Measurements from ENCODE around the gene CDH7. TPM values are rescaled to one million over a fixed set of nuclear protein-coding genes. Genes with fewer than 3 reads are reported as not detected.
A peak's percentile ranks its signal among the peaks of the same experiment; 100 is the strongest.

CDH7 gene
- polyA plus RNA-seq, 1 donor: 17.2 TPM

DNA sequence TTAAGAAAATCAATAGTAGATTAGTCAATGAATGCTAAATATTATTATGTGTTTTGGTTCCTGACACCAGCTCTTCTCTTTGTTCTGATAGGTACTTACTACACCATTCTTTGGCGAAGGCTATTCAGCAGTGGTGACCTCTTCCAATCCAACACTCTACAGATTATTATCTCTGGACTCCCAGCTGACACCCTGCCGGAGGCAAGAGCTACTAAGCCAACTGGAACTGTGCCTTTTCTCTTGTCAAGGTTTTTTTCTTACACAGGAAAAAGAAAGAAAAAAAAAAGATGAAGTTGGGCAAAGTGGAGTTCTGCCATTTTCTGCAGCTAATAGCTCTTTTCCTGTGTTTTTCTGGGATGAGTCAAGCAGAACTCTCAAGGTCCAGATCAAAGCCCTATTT, 11.7 kb downstream of the CDH7 start:
- DNase-seq: no peak

DNA sequence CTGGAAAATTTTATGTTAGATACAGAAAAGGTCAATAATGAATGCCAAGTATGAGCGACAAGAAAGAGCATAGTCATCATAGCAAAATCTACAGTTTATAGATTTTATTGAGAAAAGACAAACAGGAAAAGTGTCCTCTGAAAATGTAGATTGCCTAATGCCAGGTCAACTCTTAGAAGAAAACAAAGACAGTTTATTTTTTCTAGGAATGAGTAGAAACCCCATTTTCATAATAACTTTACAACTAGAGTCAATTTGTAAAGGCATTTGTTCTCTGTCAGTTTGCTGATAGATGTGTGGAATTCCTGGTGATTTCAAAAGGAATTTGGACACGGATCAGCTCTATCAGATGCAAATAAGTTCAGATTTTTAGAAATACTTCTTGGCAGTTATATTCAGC, 16.6 kb downstream of the CDH7 start:
- no peak for DNase-seq

DNA sequence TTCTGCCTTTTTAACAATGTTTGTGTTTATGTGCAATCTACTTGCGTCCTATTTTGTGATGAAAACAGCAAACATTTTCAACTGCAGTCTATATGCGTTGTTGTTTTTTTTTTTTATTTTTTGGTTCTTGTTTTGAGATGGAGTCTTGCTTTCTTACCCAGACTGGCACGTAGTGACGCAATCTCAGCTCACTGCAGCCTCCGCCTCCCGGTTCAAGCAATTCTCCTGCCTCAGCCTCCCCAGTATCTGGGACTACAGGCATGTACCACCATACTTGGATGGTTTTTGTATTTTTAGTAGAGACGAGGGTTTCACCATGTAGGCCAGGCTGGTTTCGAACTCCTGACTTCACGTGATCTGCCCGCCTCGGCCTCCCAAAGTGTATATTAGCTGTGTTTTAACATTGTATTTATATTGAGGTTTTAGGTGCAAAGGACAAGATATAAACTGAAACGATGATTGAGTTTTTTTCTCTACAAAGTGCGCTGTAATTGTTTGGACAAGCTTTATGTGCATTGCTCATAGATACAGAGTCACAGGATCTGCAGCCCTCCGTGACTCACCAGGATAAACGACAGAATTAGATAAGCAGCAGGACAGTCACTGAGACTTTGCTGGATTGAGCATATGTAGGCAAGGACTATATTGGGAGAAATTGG, 17.4 kb downstream of the CDH7 start:
- no peak for DNase-seq

DNA sequence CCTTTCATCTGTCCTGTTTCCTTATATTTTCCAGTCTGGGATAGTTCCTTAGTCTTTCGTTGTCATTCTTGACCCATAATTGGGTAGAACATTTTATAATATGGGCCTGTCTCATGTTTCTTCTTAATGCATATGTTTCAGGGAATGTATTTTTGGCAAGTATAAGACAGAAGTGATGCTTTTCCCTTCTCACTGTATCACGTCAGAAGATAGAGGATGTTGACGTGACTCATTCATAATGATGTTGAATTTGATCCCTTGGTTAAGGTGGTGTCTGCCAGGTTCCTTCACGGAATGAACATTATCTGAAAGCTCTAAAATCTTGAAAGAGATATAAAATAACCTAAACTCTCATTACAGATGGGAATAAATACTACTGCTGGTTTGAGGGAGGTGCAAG, 18.8 kb downstream of the CDH7 start:
- DNase-seq: no peak

DNA sequence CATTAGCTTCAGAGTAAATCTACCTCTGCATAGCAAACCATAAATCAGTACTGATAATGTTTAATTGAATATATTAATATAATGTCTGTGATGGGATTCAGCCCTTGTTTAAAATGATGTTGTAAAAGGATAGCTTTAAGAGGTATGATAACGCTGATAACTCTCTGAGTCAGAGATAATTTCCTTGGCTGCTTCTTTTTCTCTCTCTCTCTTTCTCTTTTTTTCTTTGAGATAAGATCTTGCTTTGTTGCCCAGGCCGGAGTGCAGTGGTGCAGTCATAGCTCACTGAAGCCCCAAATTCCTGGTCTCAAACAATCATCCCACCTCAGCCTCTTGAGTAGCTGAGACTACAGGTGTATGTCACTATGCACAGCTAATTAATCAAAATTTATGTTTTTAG, 35.7 kb downstream of the CDH7 start:
- no peak for DNase-seq

DNA sequence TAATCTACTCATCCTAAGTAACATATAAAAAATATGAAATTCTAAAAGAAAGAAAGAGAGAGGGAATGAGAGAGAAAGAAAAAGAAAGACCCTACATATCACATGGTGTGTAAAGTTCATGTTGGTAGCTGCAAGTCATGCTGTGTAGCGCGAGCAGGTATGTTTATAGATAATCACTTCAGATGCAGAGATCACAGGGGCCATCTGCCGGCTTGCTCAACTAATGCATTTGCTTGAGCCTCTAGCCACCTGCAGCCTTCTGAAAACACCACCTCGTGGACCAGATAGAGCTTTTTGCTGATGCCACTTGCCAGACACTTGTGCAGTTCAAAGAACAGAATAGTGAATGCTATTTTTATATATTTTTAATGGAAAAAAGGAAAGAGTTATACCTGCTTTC, 37.6 kb downstream of the CDH7 start:
- no peak for DNase-seq

DNA sequence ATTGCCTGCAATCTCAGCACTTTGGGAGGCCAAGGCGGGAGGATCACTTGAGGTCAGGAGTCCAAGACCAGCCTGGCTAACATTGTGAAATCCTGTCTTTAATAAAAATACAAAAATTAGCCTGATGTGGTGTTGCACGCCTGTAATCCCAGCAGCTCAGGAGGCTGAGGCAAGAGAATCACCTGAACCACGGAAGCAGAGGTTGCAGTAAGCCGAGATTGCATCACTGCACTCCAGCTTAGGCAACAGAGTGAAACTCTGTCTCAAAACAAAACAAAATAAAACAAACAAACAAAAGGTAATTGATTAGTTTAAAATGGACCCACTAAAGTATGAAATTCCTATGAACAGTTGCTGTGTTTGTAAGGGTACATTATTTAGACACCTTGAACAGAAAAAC, 39.8 kb downstream of the CDH7 start:
- no peak for DNase-seq

DNA sequence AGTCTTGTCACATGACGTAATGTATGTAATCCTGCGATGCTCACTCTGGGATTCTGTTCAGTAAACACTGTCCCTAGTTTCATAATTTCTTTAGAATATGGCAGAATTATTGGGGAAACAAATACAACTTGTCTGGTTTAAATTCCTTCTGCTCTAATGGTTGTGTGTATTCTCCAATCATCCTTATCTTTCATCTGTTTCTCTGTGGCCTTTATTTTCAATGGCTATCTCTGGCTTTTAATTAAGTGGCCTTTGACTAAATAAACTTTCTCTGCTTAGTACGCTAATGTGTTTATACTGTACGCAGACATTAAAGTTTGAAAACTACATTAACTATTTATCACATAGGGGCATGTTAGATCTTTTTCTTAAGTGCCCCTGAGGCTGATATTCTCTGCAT, 40.9 kb downstream of the CDH7 start:
- no peak for DNase-seq

DNA sequence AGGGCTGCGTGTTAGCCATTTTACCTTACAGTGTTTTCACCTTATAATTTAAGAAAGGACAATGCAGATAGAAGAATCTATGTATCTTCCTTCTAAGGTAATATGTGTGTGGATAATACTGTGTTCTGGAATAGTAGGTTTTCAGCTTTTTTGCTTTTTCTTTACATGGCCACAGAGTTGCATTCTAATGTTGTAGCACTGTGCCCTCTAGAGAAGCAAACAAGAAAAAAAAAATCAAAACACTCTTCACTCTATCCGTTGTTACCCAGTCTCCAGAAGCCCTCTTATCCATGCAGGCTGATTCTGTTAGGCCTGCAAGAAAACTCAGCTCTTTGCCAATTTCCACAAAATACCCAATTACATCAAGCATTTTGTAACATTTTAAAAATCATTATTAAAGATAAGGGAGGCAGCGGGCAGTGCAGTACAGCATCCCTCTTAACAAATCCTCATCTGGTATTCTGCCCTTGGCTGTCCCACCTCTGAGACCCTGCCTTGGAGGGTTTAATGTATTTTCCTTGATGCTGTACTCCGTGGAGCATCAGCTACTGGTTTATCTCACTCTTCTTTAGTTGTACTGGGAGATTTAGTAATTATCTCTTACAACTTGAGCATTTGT, 41.8 kb downstream of the CDH7 start:
- no peak for DNase-seq

DNA sequence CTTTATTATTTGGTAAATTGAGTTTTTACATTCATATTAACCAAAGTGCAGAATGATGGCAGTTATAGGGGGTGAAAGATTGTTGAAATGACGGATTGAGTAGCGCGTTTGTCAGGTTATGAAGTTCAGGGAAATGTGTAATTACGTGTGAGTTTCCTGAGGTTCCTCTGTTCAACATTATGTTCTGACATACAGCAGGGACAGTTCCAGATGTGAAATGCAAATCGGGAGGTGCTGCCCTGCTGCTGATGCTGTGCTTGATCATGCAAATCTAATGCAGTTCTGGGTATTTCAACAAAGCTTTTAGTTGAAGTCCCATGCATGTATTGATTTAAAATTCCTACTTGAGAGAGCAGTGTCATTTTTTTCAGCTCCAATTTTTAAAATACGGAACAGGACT, 57.9 kb downstream of the CDH7 start:
- no peak for DNase-seq

DNA sequence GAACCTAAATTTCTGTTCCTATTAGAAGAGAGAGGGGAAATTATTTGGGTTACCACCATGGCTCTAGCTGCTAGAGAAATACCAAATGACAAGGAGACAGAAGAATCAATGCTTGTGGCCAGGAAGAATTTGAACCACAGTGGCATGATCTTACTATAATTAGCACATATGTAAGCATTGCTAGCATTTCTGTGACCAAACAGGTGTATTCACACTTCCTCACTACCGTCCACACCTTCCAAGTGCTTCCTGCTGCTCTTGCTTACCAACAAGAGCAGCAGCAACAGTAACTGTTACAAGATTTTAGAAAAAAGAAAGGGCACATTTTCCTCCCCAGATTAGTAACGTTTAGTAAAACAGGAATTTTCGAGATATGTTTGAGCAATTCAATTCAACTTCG, 60.5 kb downstream of the CDH7 start:
- no peak for DNase-seq

DNA sequence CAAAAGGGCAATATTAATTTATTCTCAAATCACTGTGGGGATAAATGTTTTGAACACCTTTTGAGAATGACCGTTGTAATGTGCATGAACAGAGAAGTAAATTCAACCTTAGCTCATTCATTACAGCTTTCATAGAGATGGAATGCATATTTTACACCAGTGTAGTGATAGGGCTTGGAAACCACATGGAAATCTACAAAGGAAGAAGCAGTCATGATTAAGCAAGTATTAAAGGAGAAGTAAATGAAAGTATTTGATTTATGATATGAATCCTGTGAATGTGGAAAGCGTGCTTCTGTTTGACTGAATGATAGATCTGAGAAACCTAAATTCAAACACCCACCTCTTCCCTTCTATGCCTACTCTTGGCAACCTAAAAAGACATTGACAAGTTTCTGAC, 64.7 kb downstream of the CDH7 start:
- DNase-seq: no peak

DNA sequence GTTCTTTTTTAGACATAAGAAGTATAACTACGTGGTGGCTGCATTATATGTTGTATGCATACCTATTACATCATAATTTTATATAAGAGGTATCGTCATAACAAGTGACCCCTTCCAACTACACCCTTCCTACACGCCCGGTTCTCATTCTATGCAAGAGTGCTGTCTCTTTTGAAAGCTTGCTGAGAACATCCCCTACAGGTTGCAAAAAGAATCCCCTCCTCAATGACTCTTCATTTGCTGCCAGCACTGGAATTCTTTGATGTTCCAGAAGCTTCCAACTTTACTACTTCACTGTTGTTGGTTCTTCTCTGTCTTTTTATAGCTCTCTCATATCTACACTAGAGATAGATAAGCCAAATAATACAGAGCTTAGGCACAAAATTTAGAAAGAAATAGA, 66.4 kb downstream of the CDH7 start:
- DNase-seq: no peak

DNA sequence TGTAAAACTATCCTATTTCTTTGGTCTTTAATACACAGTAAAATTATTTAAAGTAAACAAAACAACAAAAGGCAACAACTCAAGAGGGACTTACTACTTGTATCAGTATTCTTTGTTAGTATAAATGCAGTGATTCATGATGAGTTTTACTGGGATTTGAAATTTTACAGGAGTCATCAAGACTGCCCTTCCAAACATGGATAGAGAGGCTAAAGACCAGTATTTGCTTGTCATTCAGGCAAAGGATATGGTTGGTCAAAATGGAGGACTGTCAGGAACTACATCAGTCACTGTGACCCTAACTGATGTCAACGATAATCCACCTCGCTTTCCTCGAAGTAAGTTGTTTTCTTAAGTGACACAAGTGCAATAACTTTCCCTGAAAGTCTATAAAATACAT, 71.1 kb downstream of the CDH7 start:
- no peak for DNase-seq

DNA sequence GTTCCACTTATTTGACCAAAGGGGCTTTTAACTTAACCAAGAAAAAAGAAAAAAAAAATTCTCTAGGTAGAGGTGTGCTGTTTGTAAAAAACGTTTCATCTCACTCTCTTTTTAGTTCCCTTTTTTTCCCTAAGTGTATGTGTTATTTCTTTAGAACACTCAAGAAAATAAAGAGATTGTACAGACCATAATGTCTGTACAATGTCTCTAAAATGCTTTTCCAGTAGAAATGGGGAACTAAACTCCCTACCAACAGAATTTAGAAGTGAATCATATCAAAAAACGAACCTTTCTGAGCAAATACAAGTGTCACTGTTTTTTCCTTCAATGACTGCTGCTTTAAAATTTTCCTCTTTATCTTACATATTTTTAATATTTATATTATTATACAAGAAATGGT, 72.0 kb downstream of the CDH7 start:
- DNase-seq: no peak

DNA sequence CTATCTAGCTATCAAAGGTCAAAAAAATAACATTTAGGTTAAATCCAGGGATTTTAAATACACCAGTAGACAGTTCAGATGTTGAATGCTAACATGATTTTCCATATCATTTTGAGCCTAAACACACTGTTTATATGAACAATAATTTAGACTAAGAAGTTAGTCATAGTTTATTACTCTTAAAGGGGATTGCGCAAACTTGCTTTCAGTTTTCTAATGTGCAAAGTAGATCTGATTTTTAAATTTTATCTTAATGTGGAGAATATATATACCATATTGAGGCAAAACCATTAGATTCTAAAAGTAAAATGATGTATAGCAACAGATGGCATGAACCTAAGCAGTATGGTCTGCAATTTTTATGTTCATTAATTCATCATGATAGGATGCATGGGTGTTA, 76.6 kb downstream of the CDH7 start:
- DNase-seq: no peak

DNA sequence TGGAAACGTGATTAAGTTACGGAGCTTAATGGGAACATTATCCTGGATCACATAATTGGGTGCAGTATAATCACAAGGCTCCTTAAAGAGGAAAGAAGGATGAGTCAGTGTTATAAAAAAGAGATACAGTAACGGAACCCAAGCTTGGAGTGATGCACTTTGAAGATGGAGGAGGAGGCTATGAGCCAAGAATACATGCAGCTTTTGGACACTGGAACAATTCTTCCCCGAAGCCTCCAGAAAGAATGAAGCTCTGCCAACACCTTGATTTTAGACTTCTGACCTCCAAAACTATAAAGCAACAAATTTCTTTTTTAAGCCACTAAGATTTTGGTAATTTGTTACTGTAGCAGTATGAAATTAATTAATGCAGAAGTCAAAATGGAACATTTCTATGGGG, 85.1 kb downstream of the CDH7 start:
- no peak for DNase-seq

DNA sequence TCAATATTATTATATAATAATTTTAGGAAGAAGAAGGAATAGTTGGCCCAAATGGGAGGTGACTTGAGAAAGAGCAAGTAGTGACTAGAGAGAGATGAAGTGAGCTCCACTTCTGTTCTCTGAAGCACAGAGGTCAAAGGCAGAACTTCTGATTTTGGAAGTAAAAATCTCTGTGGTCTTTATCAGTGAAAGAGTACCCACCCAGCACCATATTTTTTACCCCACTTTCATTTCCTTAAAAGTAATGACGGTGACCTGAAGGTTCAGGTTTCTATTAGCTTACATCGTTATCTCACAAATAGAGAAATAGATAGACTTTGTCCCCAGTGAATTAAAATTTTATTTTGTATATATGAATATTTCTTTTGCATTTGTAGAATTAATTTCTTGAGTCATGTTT, 95.3 kb downstream of the CDH7 start:
- no peak for DNase-seq

DNA sequence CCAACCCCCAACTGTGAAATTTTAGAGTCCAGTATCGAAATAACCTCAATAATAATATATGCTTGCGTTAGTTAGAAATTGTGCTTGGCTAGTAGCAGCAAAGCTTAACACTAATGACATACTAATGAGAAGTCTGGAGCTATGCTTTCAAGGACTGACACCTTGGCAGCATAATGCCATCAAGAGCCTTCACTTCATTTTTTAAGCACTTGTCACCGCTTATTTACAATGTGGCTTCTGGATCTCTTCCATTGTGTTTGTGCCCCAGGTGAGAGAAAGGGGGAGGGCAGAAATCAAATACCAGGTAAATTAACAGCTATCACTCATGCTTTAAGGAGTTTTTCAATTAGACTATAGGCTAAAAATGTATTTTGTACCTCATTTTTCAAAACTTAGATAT, 101.5 kb downstream of the CDH7 start:
- DNase-seq: no peak

DNA sequence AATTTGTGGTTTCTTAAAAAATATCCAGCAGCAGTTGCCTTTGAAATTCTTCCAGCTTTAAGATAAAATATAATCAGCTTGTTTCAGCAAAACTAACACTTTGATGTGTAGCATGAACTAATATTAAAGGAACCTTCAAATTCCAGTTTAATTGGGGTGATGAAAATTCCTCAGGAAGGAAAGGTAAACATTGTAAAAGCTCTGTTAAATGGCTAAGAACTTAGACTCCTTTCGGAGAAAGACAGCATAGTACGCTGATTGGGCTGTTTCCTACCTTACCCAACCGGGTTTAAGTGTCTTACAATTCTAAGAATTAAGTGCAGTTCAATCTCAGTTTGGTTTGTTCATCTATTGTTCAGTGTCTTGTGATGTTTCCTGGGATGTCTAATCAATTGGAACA, 108.3 kb downstream of the CDH7 start:
- no peak for DNase-seq

DNA sequence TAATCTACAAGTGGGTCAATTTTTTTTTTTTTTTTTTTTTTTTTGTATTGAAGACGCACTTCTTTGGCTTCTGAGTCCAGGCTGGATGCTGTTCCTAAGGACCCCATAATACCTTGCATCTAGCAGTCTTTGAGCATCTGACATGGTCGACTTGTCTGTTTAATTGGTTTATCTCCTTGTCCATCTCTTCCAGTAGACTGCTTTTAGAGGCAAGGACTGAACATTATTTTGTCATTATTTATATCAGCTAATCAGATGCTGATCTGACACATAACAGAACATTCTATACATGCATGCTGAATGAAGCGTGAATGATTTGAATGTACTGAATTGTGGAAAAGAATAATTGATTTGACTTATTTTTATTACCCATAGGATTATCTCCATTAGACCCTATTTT, 118.7 kb downstream of the CDH7 start:
- DNase-seq: no peak

DNA sequence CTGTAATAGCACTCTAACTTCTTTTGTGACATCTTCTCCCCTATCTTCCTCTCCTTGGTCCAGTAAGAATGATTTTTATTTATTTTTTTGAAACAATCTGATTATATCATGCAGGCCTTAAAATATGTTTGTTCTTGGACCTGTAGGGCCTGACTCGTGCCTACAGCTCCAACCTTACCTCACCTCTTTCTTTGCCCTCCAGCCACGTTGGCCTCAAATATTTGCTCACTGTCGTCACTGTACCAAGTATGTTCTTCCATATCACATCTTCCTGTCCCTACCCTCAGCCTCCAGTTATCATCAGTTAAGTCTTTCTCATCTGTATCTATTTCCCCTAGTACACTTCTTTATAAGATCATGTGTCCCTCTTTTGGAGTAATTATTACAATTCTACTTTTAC, 125.5 kb downstream of the CDH7 start:
- DNase-seq: no peak

DNA sequence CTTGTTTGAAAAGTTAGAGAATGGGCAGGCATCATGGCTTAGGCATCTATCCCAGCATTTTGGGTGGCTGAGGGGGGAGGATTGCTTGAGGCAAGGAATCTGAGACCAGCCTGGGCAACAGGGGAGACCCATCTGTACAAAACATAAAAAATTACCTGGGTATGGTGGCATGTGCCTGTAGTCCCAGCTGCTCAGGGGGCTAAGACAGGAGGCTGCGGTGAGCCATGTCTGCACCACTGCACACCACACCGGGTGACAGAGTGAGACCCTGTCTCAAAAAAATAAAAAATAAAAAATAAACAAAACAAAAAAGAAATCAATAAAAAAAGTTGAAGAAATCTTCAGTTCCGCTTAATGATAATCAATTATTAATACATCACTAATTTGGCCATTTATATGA, 146.5 kb downstream of the CDH7 start:
- DNase-seq: no peak

DNA sequence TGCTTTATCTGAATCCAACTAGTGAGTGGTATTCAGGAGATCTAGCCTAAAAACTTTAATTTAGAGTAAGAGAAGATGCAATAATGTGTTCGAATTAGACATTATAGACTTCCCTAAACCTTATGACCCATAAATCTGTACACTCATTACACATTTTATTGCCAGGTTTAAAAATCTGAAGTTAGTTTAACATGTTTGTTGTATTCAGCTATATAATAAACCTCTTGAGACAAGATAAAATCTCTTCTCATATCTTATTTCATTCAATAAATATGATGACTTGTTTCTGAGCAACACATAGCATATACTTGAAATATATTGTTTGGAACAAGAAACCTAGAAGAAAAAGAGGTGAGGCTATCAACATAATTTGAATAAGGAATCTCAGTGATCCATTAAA, 150.7 kb downstream of the CDH7 start:
- DNase-seq: no peak

DNA sequence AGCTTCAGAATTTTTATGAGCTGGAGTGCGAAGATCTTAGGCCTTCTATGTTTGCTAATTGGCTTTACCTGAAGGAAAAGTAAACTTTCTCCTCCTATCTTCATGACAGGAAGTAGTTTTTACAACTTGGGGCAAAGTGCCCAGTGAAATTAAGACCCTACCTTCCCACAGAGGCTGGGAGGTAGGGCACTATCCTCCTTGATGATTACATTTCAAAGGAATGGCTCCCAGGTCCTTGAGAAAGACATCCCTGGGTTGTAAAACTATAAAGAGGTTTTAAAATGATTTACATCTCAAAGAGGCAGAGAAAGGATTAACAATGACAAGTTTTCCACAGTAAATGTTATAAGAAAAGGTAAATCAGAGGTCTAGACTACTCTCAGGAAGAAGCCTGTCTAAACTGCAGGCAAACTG, 155.8 kb downstream of the CDH7 start:
- peak; percentile 63 for DNase-seq
